HG03108 (cell line): ENCODE results near the gene ADH7.

ENCODE experiments used
- ATAC-seq: cut with Tn5 transposase; IDR thresholded peaks from one replicate; pipeline ENCODE4 v1.9.1; 2021; ENCODE audit warnings: moderate library complexity; ENCODE audit not compliant: unreplicated experiment

ADH7 gene

GRCh38 chr4:99435154-99435553 is at the start of gene ADH7:
Gene ADH7 (minus strand): TSS chr4:99435342. CDS start chr4:99435233, 109 bp downstream.
- no peak for ATAC-seq

- no peak for ATAC-seq
Measured at GRCh38 chr4:99483636-99484035, 48.5 kb upstream of the ADH7 start.

GRCh38 chr4:99473131-99473530 is 38.0 kb upstream of the ADH7 start:
- no peak for ATAC-seq

- ATAC-seq: no peak
Measured at GRCh38 chr4:99471896-99472295, 36.8 kb upstream of the ADH7 start.

- ATAC-seq: no peak
Measured at GRCh38 chr4:99471349-99471748, 36.2 kb upstream of the ADH7 start.

GRCh38 chr4:99468889-99469288 is 33.7 kb upstream of the ADH7 start:
- no peak for ATAC-seq

- no peak for ATAC-seq
Measured at GRCh38 chr4:99467887-99468286, 32.7 kb upstream of the ADH7 start.

GRCh38 chr4:99463566-99463965 is 28.4 kb upstream of the ADH7 start:
- ATAC-seq: no peak

GRCh38 chr4:99462875-99463464 is 27.8 kb upstream of the ADH7 start:
- peak; percentile 92 for ATAC-seq

- no peak for ATAC-seq
Measured at GRCh38 chr4:99461623-99462401, 26.7 kb upstream of the ADH7 start.

GRCh38 chr4:99459546-99460042 is 24.5 kb upstream of the ADH7 start:
- no peak for ATAC-seq

- ATAC-seq: no peak
Measured at GRCh38 chr4:99458911-99459447, 23.8 kb upstream of the ADH7 start.

- no peak for ATAC-seq
Measured at GRCh38 chr4:99457676-99458075, 22.5 kb upstream of the ADH7 start.

- ATAC-seq: no peak
Measured at GRCh38 chr4:99457270-99457669, 22.1 kb upstream of the ADH7 start.

GRCh38 chr4:99447513-99447912 is 12.4 kb upstream of the ADH7 start:
- ATAC-seq: no peak

- peak; percentile 88 for ATAC-seq
Measured at GRCh38 chr4:99447079-99447478, 11.9 kb upstream of the ADH7 start.

GRCh38 chr4:99438405-99438780 is 3.3 kb upstream of the ADH7 start:
- ATAC-seq: no peak

- ATAC-seq: no peak
Measured at GRCh38 chr4:99437723-99438404, 2.7 kb upstream of the ADH7 start.

GRCh38 chr4:99436976-99437722 is 2.0 kb upstream of the ADH7 start:
- ATAC-seq: no peak

GRCh38 chr4:99436462-99436861 is 1.3 kb upstream of the ADH7 start:
- no peak for ATAC-seq

- ATAC-seq: no peak
Measured at GRCh38 chr4:99430106-99430505, 5.0 kb downstream of the ADH7 start.
